H1 (cell line): ENCODE data around the gene PDP2. TPM values are rescaled to one million over a fixed set of nuclear protein-coding genes. Genes with fewer than 3 reads are reported as not detected.

ENCODE experiments used
- CTCF ChIA-PET: fragments of 300-600 bp; sonication (Branson Sonifier 250); formaldehyde crosslinking; loops from one replicate; lab custom pipeline; 2021; ENCODE audit not compliant: partially characterized antibody; lab: Charles Lee
- POLR2A ChIA-PET: fragments of 300-600 bp; sonication (Branson Sonifier 250); formaldehyde crosslinking; loops from one replicate; lab custom pipeline; 2021; ENCODE audit warnings: inconsistent platforms; ENCODE audit not compliant: partially characterized antibody; lab: Charles Lee
- DNase-seq, 2 experiments: peaks; one replicate each; pipeline versions ENCODE4 v3.0.0 to v3.0.0-alpha.2; 2010 to 2022; ENCODE audit warnings: low spot score in 2 of 2, low read depth in 1 of 2, mixed read lengths in 1 of 2
- FAIRE-seq: peaks from 2 replicates; lab custom pipeline; 2011; peaks lifted over from hg19 to GRCh38; lab: Jason Lieb, UNC
- H2AFZ ChIP-seq: 2 replicates; pipeline ENCODE4 v1.8.1; 2012; ENCODE audit warnings: low read length, inconsistent platforms
- H2AK5ac ChIP-seq: 2 replicates; pipeline ENCODE4 v1.6.1; 2013; ENCODE audit warnings: low read depth, low read length
- H2BK120ac ChIP-seq: replicated peaks from 2 replicates; pipeline ENCODE3; 2013; ENCODE audit warnings: low read depth, low read length, inconsistent platforms
- H2BK12ac ChIP-seq: 2 replicates; pipeline ENCODE4 v1.6.1; 2013; ENCODE audit warnings: low read depth, low read length
- H2BK15ac ChIP-seq: 2 replicates; pipeline ENCODE4 v1.6.1; 2013; ENCODE audit warnings: low read length
- H2BK20ac ChIP-seq: 2 replicates; pipeline ENCODE4 v1.6.1; 2013; ENCODE audit warnings: low read length
- H2BK5ac ChIP-seq: 2 replicates; pipeline ENCODE4 v1.6.1; 2013; ENCODE audit warnings: low read depth, low read length
- H3K14ac ChIP-seq: 2 replicates; pipeline ENCODE4 v1.6.1; 2013; ENCODE audit warnings: inconsistent platforms; ENCODE audit not compliant: insufficient read length
- H3K18ac ChIP-seq: 2 replicates; pipeline ENCODE4 v1.6.1; 2013; ENCODE audit warnings: low read length; ENCODE audit errors: extremely low read depth
- H3K23ac ChIP-seq: 2 replicates; pipeline ENCODE4 v1.6.1; 2013; ENCODE audit warnings: inconsistent platforms; ENCODE audit not compliant: insufficient read length
- H3K23me2 ChIP-seq: 2 replicates; pipeline ENCODE4 v1.6.1; 2013; ENCODE audit warnings: low read depth, low read length
- H3K27ac ChIP-seq: 2 replicates; pipeline ENCODE4 v1.6.1; 2011; ENCODE audit warnings: low read depth, low read length, inconsistent platforms
- H3K27me3 ChIP-seq, 4 experiments: replicated peaks in 1 of 4; 1 replicate in 1 of 4; 2 replicates in 3 of 4; pipeline versions ENCODE4 v1.6.1 to v1.8.1; 2011 to 2013; ENCODE audit warnings: low read length in 3 of 4, mild to moderate bottlenecking in 3 of 4, inconsistent platforms in 2 of 4, mixed read lengths in 2 of 4, moderate library complexity in 1 of 4; ENCODE audit not compliant: control insufficient read depth in 3 of 4, insufficient read depth in 3 of 4; ENCODE audit errors: extremely low read depth in 1 of 4
- H3K36me3 ChIP-seq, 4 experiments: 2 replicates each; pipeline versions ENCODE4 v1.6.1 to v1.8.1; 2011 to 2013; ENCODE audit warnings: mild to moderate bottlenecking in 4 of 4, low read length in 3 of 4, moderate library complexity in 2 of 4, control low read depth in 1 of 4, inconsistent platforms in 1 of 4; ENCODE audit not compliant: insufficient read depth in 4 of 4, control insufficient read depth in 2 of 4
- H3K4ac ChIP-seq: replicated peaks from 2 replicates; pipeline ENCODE3; 2013; ENCODE audit warnings: low read length, low read depth, mixed read lengths, inconsistent platforms; ENCODE audit not compliant: insufficient read length
- H3K4me1 ChIP-seq, 4 experiments: replicated peaks in 1 of 4; 1 replicate in 1 of 4; 2 replicates in 3 of 4; pipeline versions ENCODE4 v1.6.1 to v1.8.1; 2011 to 2013; ENCODE audit warnings: low read length in 3 of 4, inconsistent platforms in 2 of 4, mixed read lengths in 1 of 4; ENCODE audit not compliant: insufficient read depth in 4 of 4, control insufficient read depth in 3 of 4
- H3K4me2 ChIP-seq, 2 experiments: 2 replicates each; pipeline versions ENCODE4 v1.6.1 to v1.8.1; 2011 to 2013; ENCODE audit warnings: low read depth in 2 of 2, low read length in 2 of 2, control low read depth in 1 of 2, inconsistent platforms in 1 of 2, mild to moderate bottlenecking in 1 of 2; ENCODE audit not compliant: insufficient read depth in 1 of 2
- H3K4me3 ChIP-seq, 4 experiments: fragments of 200-600, 300-600 bp in 1 of 4; sonication (generic), shearing (Covaris generic), sonication (Bioruptor Twin) in 1 of 4; 2 replicates each; pipeline versions ENCODE4 v1.5.1 to v1.8.1; 2011 to 2016; ENCODE audit warnings: low read length in 4 of 4, low read depth in 3 of 4, control low read depth in 2 of 4, inconsistent platforms in 2 of 4, mild to moderate bottlenecking in 2 of 4, mixed read lengths in 1 of 4, moderate library complexity in 1 of 4; ENCODE audit not compliant: insufficient read depth in 2 of 4; ENCODE audit errors: extremely low read depth in 1 of 4
- H3K56ac ChIP-seq: replicated peaks from 2 replicates; pipeline ENCODE3; 2013; ENCODE audit warnings: low read depth, mild to moderate bottlenecking, mixed read lengths, low read length, inconsistent platforms; ENCODE audit not compliant: insufficient read length
- H3K79me1 ChIP-seq: 2 replicates; pipeline ENCODE4 v1.6.1; 2013; ENCODE audit warnings: low read depth, low read length, control low read depth
- H3K79me2 ChIP-seq, 2 experiments: 2 replicates each; pipeline versions ENCODE4 v1.6.1 to v1.8.1; 2012 to 2013; ENCODE audit warnings: low read length in 2 of 2, mild to moderate bottlenecking in 2 of 2, inconsistent platforms in 1 of 2; ENCODE audit not compliant: insufficient read depth in 2 of 2, control insufficient read depth in 1 of 2
- H3K9ac ChIP-seq, 4 experiments: replicated peaks in 1 of 4; 1 replicate in 1 of 4; 2 replicates in 3 of 4; pipeline versions ENCODE4 v1.6.1 to v1.8.1; 2011 to 2013; ENCODE audit warnings: low read depth in 3 of 4, low read length in 3 of 4, control low read depth in 2 of 4, mild to moderate bottlenecking in 2 of 4, moderate library complexity in 2 of 4, inconsistent platforms in 1 of 4; ENCODE audit errors: extremely low read depth in 1 of 4
- H3K9me3 ChIP-seq, 2 experiments: 2 replicates each; pipeline versions ENCODE4 v1.6.1 to v1.8.1; 2012 to 2013; ENCODE audit warnings: mild to moderate bottlenecking in 2 of 2, moderate library complexity in 2 of 2, control low read depth in 1 of 2, inconsistent platforms in 1 of 2, low read depth in 1 of 2, low read length in 1 of 2, mixed read lengths in 1 of 2; ENCODE audit not compliant: insufficient read depth in 2 of 2
- H4K20me1 ChIP-seq, 2 experiments: replicated peaks in 1 of 2; 2 replicates each; pipeline versions ENCODE3 to v1.8.1; 2011 to 2013; ENCODE audit warnings: inconsistent platforms in 2 of 2, low read length in 2 of 2, mild to moderate bottlenecking in 1 of 2; ENCODE audit not compliant: insufficient read depth in 2 of 2, control insufficient read depth in 1 of 2
- H4K5ac ChIP-seq: 2 replicates; pipeline ENCODE4 v1.6.1; 2013; ENCODE audit warnings: low read length, low read depth, mixed read lengths, inconsistent platforms; ENCODE audit not compliant: insufficient read length
- H4K8ac ChIP-seq: 2 replicates; pipeline ENCODE4 v1.8.0; 2013; ENCODE audit warnings: mild to moderate bottlenecking, moderate library complexity, low read length, inconsistent platforms; ENCODE audit not compliant: insufficient read depth; ENCODE audit errors: extremely low read depth
- H4K91ac ChIP-seq: replicated peaks from 2 replicates; pipeline ENCODE3; 2013; ENCODE audit warnings: low read length, mixed read lengths, inconsistent platforms; ENCODE audit not compliant: insufficient read length
- PHF8 ChIP-seq: fragments of 200-600 bp; sonication (generic); conservative IDR thresholded peaks from 2 replicates; pipeline ENCODE4 v1.7.1; 2012; ENCODE audit warnings: low read depth, mild to moderate bottlenecking, inconsistent platforms, low read length, moderate library complexity
- TAF7 ChIP-seq: optimal IDR thresholded peaks from 2 replicates; pipeline ENCODE3; 2011; ENCODE audit warnings: low read depth, mild to moderate bottlenecking, inconsistent platforms, low read length, moderate library complexity, borderline replicate concordance
- WGBS, 2 experiments: shearing (Covaris generic) in 1 of 2; methylation state at CpG; one replicate each; pipeline versions ENCODE4 v1.1.6 to v1.1.7; 2013 to 2015; ENCODE audit warnings: low lambda C conversion rate in 2 of 2, mixed read lengths in 2 of 2, inconsistent platforms in 1 of 2, low coverage in 1 of 2, missing lambda C conversion rate in 1 of 2; ENCODE audit not compliant: insufficient replicate concordance in 2 of 2, insufficient coverage in 1 of 2, insufficient read length in 1 of 2; ENCODE audit errors: extremely low coverage in 1 of 2, missing lambda C conversion rate in 1 of 2; 5-methylcytosine and 5-hydroxymethylcytosine counted together
- polyA plus RNA-seq, 7 experiments: library from polyadenylated mRNA; depleted of rRNA in 3 of 7; stranded (reverse) in 5 of 7; unstranded in 2 of 7; fragments of >200 nt in 5 of 7; fragments of 200-250 nt in 2 of 7; gene quantifications; 1 replicate in 5 of 7; 2 replicates in 1 of 7; 4 replicates in 1 of 7; pipeline versions ENCODE4 v1.2.1 to v1.2.3, GENCODE V29; 2011 to 2013; ENCODE audit warnings: missing spikeins in 2 of 7, mixed read lengths in 2 of 7
- total RNA-seq: library from RNA; stranded (reverse); fragmentation: NEBNext Ultra II Directional; extraction: Animal tissue kit (Norgen Biotek cat#: 25700); gene quantifications from 2 replicates; pipeline ENCODE4 v1.2.1, GENCODE V29; 2021

The PDP2 gene
- total and polyA plus RNA-seq, 2 of the 8 experiments (the other 6 are each of a cell fraction or from before 2014, with no cell fraction given): 11.7 to 36.5 TPM

DNA sequence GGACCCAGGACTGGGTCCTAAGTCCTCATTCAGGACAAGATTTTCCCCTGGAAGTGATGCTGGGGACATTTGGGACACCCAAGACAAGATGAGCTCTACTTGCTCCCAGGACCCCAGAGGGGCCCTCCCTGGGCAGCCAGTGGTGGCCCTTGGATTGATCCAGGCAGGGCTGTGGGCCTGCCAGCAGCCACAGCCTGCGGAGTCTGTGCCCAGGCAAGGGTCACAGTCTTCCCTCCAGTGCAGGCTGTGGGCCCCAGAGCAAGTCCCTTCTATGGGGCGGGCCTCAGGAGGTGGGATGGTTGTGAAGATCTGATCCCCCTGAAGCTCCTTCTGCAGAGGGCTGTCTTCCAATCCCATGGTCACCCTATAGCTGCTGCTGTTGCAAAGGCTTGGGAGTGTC is 23.5 kb upstream of the PDP2 start:
- Histone ChIP-seq H3K18ac (no peak overlapping the region), H4K8ac (no peak overlapping the region), H4K20me1 (no peaks in the 10 kb centered on the region), H2BK12ac (no peak overlapping the region), H3K23me2 (no peaks in the 10 kb centered on the region), H3K9ac (no peak overlapping the region), H3K79me2 (no peaks in the 10 kb centered on the region), H2BK5ac (no peak overlapping the region), H3K14ac (no peak overlapping the region), H3K27ac (no peak overlapping the region), H4K91ac (no peak overlapping the region), H3K9me3 (no peaks in the 10 kb centered on the region), H3K27me3 (no peaks in the 10 kb centered on the region), H3K79me1 (no peaks in the 10 kb centered on the region), H3K56ac (no peak overlapping the region), H3K4me3 (no peak overlapping the region), H2BK15ac (no peak overlapping the region), H4K5ac (no peak overlapping the region), H2BK20ac (no peak overlapping the region), H3K36me3 (no peaks in the 10 kb centered on the region), H3K23ac (no peak overlapping the region), H3K4ac (no peak overlapping the region), H2AK5ac (no peak overlapping the region), H2AFZ (no peak overlapping the region), H3K4me2 (no peak overlapping the region), H3K4me1 (no peaks in the 10 kb centered on the region), H2BK120ac (no peak overlapping the region)
- DNase-seq (no peak), FAIRE-seq (no peak)
- POLR2A ChIA-PET: interaction anchor here (1.5 kb wide), 1 partner anchor 27 kb away, joined by 6 read pairs; the partner anchor contains the start of gene NAE1
- CTCF ChIA-PET: interaction anchor here (0.8 to 9.3 kb wide), 5 partner anchors 9 to 72 kb away, joined by 3 to 80 read pairs (median 8); partner anchors contain the start of gene NAE1
- TF ChIP-seq TAF7 (no peak), PHF8 (no peak)
- WGBS, 2 experiments: 88% methylated on average over 2 of the region's 2 CpGs; no CpG with 5 or more reads in 1 of the 2 experiments
